Measurements from ENCODE around the gene WDR17. TPM values are rescaled to one million over a fixed set of nuclear protein-coding genes. Genes with fewer than 3 reads are reported as not detected.

The WDR17 gene
- total RNA-seq, 4 donors from 2014 or later = 1.3 to 4.8 (median 2.0) TPM

DNA sequence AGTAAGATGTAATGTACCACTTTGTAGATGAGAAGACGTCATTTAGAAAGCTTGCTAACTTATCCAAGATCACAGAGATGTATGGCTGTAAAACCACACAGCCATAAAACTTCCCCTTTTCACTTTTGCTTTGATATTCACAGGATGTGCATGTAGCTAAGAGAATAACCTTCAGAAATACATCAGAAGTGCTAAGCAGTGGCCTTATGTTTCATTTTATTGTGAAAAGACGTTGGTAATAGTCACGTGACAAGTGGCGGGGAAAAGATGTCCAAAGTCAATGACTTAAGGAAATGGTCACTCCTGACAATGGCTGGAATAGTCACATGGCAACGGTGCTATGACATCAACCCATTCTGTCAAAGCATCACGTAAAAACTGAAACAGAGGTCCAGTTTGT is 12.9 kb upstream of the WDR17 start:
- TF ChIP-seq CTCF (IDR thresholded peaks at IDR 0.05; ENCODE audit: low read depth) = no peak

- TF ChIP-seq CTCF (IDR thresholded peaks at IDR 0.05; ENCODE audit: low read depth) = no peak
These were observed 11.9 kb upstream of the WDR17 start for GRCh38 chr4:176053785-176054184.

GRCh38 chr4:176054942-176055341 is 10.7 kb upstream of the WDR17 start:
- TF ChIP-seq CTCF (IDR thresholded peaks at IDR 0.05; ENCODE audit: low read depth) = no peak

GRCh38 chr4:176063718-176064117 is 1.9 kb upstream of the WDR17 start:
- no peak for TF ChIP-seq CTCF (IDR thresholded peaks at IDR 0.05; ENCODE audit: low read depth)

- no peak for TF ChIP-seq CTCF (IDR thresholded peaks at IDR 0.05; ENCODE audit: low read depth)
These were observed 1.1 kb upstream of the WDR17 start for GRCh38 chr4:176064539-176064938.

DNA sequence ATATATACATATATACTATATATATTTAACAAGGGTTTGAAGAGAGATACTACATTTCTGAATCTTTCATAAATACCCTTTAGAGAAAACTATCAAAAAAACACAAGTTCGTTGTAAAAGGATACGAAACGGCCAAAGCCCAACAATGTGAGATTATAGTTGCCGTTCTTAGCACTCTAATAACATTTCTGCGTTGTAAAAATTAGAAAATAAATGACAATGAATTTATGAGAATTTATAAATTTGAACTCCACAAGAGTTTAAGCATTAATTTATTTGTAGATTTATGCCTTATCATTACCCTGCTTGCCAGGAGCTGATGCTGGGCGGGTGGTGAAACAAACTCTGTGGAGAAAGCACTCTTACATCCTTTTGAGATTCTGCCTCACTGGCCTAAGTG is 1.1 kb downstream of the WDR17 start:
- TF ChIP-seq CTCF (IDR thresholded peaks at IDR 0.05; ENCODE audit: low read depth) = no peak

DNA sequence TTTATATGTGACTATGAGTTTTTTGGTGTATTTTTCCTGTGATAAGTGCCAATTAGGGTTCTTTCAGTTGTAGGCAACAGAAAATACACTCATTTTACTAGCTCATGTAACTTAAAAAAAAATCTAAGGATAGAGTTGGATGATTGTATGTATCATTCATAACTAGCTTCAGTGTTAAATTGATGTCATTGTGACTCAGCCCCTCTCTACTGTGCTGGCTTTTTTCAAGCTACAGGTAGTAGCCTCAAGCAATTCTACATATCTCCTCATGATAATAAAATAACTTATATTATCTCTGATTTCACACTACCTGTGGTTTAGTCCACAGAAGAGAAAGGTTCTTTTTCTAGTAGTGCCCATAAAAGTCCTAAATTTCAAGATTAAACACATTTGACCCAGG is 11.9 kb downstream of the WDR17 start:
- no peak for TF ChIP-seq CTCF (IDR thresholded peaks at IDR 0.05; ENCODE audit: low read depth)

All from subcutaneous adipose tissue (tissue), 4 donors.